HL-60 (cell line): ENCODE results near the gene THEM4.
"Not testable (repeated sequence)": the region's sequence is repeated elsewhere in the genome, so short reads cannot be mapped to it uniquely, and the experiment has no call there.

Experiments used
- DNase-seq, 2 experiments: peaks; one replicate each; pipeline ENCODE4 v3.0.0-alpha.2; 2010 to 2020; ENCODE audit warnings: low read depth in 1 of 2, low spot score in 1 of 2
- H3K27ac ChIP-seq: fragments of 250-450 bp; sonication (Bioruptor Pico); replicated peaks from 2 replicates; pipeline ENCODE4 v1.5.1; 2020; ENCODE audit warnings: mild to moderate bottlenecking, moderate library complexity
- H3K27me3 ChIP-seq: fragments of 250-450 bp; sonication (Bioruptor Pico); 2 replicates; pipeline ENCODE4 v1.5.1; 2021; ENCODE audit warnings: mild to moderate bottlenecking, moderate library complexity; ENCODE audit not compliant: insufficient read depth, poor library complexity, severe bottlenecking
- H3K4me3 ChIP-seq: replicated peaks from 2 replicates; pipeline ENCODE4 v1.5.1; 2011; ENCODE audit warnings: mild to moderate bottlenecking, control low read depth, low read length; ENCODE audit not compliant: insufficient read depth
- CTCF ChIP-seq: IDR thresholded peaks from one replicate; pipeline ENCODE4 v1.5.1; 2011; ENCODE audit warnings: low read length, control low read depth, inconsistent platforms; ENCODE audit not compliant: insufficient read depth
- GABPA ChIP-seq: IDR thresholded peaks from 2 replicates; pipeline ENCODE4 v1.6.1; 2012; ENCODE audit warnings: low read depth
- POLR2AphosphoS5 ChIP-seq: IDR thresholded peaks from 2 replicates; pipeline ENCODE4 v1.6.1; 2012; ENCODE audit warnings: low read depth
- SPI1 ChIP-seq: IDR thresholded peaks from 2 replicates; pipeline ENCODE4 v1.6.1; 2012; ENCODE audit warnings: low read depth, mild to moderate bottlenecking, borderline replicate concordance
- TF ChIP-seq, protein P1 (sequence below): IDR thresholded peaks from 2 replicates; pipeline ENCODE4 v1.6.1; 2012; ENCODE audit warnings: low read depth; ENCODE audit not compliant: insufficient replicate concordance

THEM4 gene

GRCh38 chr1:151902858-151903257 lies 6.5 kb downstream of the THEM4 start:
- Histone ChIP-seq H3K27ac (no peak overlapping the region), H3K27me3 (no peaks in the 10 kb centered on the region), H3K4me3 (no peak overlapping the region)
- DNase-seq: no peak
- TF ChIP-seq SPI1: peak; percentile 55
- no peak for TF ChIP-seq GABPA

GRCh38 chr1:151900804-151901203 lies 8.5 kb downstream of the THEM4 start:
- H3K27me3 ChIP-seq, DNase-seq, H3K27ac ChIP-seq, H3K4me3 ChIP-seq: not testable (repeated sequence)

DNA sequence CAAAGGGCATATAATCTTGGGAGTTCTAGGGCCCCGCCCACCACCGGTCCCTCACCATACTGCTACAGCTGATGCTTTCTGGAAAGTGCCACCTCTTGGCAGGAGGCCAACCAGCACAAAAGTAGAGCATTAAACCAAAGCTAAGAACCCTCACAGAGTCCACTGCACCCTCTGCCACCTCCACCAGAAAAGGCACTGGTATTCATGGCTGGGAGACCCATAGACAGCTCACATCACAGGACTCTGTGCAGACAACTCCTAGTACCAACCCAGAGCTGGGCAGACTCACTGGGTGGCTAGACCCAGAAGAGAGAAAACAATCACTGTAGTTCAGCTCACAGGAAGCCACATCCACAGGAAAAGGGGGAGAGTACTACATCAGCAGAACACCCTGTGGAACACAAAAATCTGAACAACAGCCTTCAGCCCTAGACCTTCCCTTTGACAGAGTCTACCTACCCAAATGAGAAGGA lies 10.8 kb downstream of the THEM4 start:
- Histone ChIP-seq H3K27me3 (no peaks in the 10 kb centered on the region), H3K27ac (no peak overlapping the region)
- no peak for DNase-seq

GRCh38 chr1:151897991-151898431 lies 11.3 kb downstream of the THEM4 start:
- TF ChIP-seq CTCF (no peak), GABPA (no peak), SPI1 (no peak), POLR2AphosphoS5 (no peak)
- TF ChIP-seq, protein P1, sequence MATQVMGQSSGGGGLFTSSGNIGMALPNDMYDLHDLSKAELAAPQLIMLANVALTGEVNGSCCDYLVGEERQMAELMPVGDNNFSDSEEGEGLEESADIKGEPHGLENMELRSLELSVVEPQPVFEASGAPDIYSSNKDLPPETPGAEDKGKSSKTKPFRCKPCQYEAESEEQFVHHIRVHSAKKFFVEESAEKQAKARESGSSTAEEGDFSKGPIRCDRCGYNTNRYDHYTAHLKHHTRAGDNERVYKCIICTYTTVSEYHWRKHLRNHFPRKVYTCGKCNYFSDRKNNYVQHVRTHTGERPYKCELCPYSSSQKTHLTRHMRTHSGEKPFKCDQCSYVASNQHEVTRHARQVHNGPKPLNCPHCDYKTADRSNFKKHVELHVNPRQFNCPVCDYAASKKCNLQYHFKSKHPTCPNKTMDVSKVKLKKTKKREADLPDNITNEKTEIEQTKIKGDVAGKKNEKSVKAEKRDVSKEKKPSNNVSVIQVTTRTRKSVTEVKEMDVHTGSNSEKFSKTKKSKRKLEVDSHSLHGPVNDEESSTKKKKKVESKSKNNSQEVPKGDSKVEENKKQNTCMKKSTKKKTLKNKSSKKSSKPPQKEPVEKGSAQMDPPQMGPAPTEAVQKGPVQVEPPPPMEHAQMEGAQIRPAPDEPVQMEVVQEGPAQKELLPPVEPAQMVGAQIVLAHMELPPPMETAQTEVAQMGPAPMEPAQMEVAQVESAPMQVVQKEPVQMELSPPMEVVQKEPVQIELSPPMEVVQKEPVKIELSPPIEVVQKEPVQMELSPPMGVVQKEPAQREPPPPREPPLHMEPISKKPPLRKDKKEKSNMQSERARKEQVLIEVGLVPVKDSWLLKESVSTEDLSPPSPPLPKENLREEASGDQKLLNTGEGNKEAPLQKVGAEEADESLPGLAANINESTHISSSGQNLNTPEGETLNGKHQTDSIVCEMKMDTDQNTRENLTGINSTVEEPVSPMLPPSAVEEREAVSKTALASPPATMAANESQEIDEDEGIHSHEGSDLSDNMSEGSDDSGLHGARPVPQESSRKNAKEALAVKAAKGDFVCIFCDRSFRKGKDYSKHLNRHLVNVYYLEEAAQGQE: no peak
- Histone ChIP-seq H3K27ac (no peak overlapping the region), H3K27me3 (no peaks in the 10 kb centered on the region), H3K4me3 (no peak overlapping the region)
- no peak for DNase-seq

More for the DNA sequence above, 10.8 kb downstream of the THEM4 start:
- TF ChIP-seq SPI1: no peak
- TF ChIP-seq, protein P1: no peak
- no peak for TF ChIP-seq GABPA
- TF ChIP-seq POLR2AphosphoS5: no peak
- TF ChIP-seq CTCF: no peak
- no peak overlapping the region for H3K4me3 ChIP-seq
